GM19240 (cell line): ENCODE data around the gene C20orf144.
"Not testable (repeated sequence)": the region's sequence is repeated elsewhere in the genome, so short reads cannot be mapped to it uniquely, and the experiment has no call there.

Source experiments
- DNase-seq: peaks from one replicate; pipeline ENCODE4 v3.0.0; 2011; ENCODE audit warnings: low spot score; ENCODE audit not compliant: insufficient read length

The C20orf144 gene

GRCh38 chr20:33662172-33662571, at the start of gene C20orf144:
Gene C20orf144, plus strand, starts transcription at chr20:33662327. Its CDS starts 19 bp downstream, at chr20:33662346.
- DNase-seq: no peak

GRCh38 chr20:33621717-33622400, 40.3 kb upstream of the C20orf144 start:
- DNase-seq: no peak

- DNase-seq: no peak
These were observed 39.3 kb upstream of the C20orf144 start for GRCh38 chr20:33622705-33623365.

GRCh38 chr20:33624399-33624798, 37.7 kb upstream of the C20orf144 start:
- DNase-seq: no peak

- no peak for DNase-seq
These were observed 35.9 kb upstream of the C20orf144 start for GRCh38 chr20:33626190-33626589.

GRCh38 chr20:33627577-33628216, 34.4 kb upstream of the C20orf144 start:
- DNase-seq: no peak

- DNase-seq: no peak
These were observed 32.6 kb upstream of the C20orf144 start for GRCh38 chr20:33629533-33629932.

GRCh38 chr20:33629979-33630378, 32.1 kb upstream of the C20orf144 start:
- DNase-seq: no peak

- DNase-seq: no peak
These were observed 31.6 kb upstream of the C20orf144 start for GRCh38 chr20:33630507-33630906.

- not testable (repeated sequence) for DNase-seq
These were observed 30.2 kb upstream of the C20orf144 start for GRCh38 chr20:33631910-33632309.

GRCh38 chr20:33635341-33635740, 26.8 kb upstream of the C20orf144 start:
- no peak for DNase-seq

- no peak for DNase-seq
These were observed 25.4 kb upstream of the C20orf144 start for GRCh38 chr20:33636776-33637175.

GRCh38 chr20:33640287-33640686, 21.8 kb upstream of the C20orf144 start:
- no peak for DNase-seq

- no peak for DNase-seq
These were observed 17.6 kb upstream of the C20orf144 start for GRCh38 chr20:33644313-33645071.

GRCh38 chr20:33645072-33645358, 17.1 kb upstream of the C20orf144 start:
- no peak for DNase-seq

- no peak for DNase-seq
These were observed 16.7 kb upstream of the C20orf144 start for GRCh38 chr20:33645396-33645795.

- DNase-seq: no peak
These were observed 15.9 kb upstream of the C20orf144 start for GRCh38 chr20:33646191-33646590.

GRCh38 chr20:33646959-33647602, 15.0 kb upstream of the C20orf144 start:
- DNase-seq: not testable (repeated sequence)

- DNase-seq: peak; percentile 77
These were observed 14.3 kb upstream of the C20orf144 start for GRCh38 chr20:33647603-33648395.

- DNase-seq: no peak
These were observed 13.6 kb upstream of the C20orf144 start for GRCh38 chr20:33648396-33649004.
